ENCODE results near the gene HUWE1. TPM values are rescaled to one million over a fixed set of nuclear protein-coding genes. Genes with fewer than 3 reads are reported as not detected.

The HUWE1 gene
- total RNA-seq, 1 experiment from 2014 or later, result 277 TPM

- ChIA-PET POLR2A (interaction anchor here (1.7 kb wide), 1 partner anchor 10 kb away, joined by 6 read pairs; the partner anchor contains the start of gene HUWE1), CTCF (no interaction called here)
- Mint-ChIP-seq H3K27me3 (ENCODE audit: low read depth) (no peaks in the 10 kb centered on the region; the same call in 1 of the 2 replicates), H3K4me1 (no peaks in the 10 kb centered on the region), H3K4me3 (no peak overlapping the region), H3K27ac (no peak overlapping the region), H3K9me3 (no peaks in the 10 kb centered on the region), H3K36me3 (no peaks in the 10 kb centered on the region)
- DNase-seq (ENCODE audit: low spot score), result no peak
- ATAC-seq, result no peak
- TF ChIP-seq, protein P1, sequence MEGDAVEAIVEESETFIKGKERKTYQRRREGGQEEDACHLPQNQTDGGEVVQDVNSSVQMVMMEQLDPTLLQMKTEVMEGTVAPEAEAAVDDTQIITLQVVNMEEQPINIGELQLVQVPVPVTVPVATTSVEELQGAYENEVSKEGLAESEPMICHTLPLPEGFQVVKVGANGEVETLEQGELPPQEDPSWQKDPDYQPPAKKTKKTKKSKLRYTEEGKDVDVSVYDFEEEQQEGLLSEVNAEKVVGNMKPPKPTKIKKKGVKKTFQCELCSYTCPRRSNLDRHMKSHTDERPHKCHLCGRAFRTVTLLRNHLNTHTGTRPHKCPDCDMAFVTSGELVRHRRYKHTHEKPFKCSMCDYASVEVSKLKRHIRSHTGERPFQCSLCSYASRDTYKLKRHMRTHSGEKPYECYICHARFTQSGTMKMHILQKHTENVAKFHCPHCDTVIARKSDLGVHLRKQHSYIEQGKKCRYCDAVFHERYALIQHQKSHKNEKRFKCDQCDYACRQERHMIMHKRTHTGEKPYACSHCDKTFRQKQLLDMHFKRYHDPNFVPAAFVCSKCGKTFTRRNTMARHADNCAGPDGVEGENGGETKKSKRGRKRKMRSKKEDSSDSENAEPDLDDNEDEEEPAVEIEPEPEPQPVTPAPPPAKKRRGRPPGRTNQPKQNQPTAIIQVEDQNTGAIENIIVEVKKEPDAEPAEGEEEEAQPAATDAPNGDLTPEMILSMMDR (IDR thresholded peaks at IDR 0.05), result no peak
- no peak for TF ChIP-seq ATF2 (CRISPR knock-in tag; IDR thresholded peaks at IDR 0.05; ENCODE audit: borderline replicate concordance, low read depth)
These were observed 9.5 kb upstream of the HUWE1 start for GRCh38 chrX:53695946-53696549.

DNA sequence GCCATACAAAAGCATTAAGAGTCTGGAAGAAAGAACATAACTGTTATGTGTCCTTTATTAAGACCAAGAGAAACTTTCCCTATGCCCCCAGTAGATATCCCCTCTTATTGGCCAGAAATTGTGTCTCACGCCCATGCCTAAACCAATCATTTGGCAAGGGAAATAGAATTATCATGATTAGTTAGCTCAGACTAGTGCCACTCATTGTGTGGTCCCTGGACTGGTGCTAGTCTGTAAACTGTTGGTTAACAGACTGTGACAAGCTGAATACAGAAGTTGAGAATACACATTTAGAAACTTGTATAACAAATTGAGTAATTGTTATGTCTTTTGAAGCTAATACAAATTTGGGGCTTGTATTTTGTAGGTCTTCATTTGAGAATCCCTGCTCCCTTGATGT, 8.1 kb upstream of the HUWE1 start:
- Mint-ChIP-seq H3K4me1 (no peaks in the 10 kb centered on the region), H3K9me3 (no peaks in the 10 kb centered on the region), H3K27ac (no peak overlapping the region), H3K4me3 (no peak overlapping the region), H3K36me3 (no peaks in the 10 kb centered on the region), H3K27me3 (ENCODE audit: low read depth) (no peaks in the 10 kb centered on the region; the same call in 1 of the 2 replicates)
- ChIA-PET CTCF (no interaction called here), POLR2A (interaction anchor here (0.6 to 1.7 kb wide), 2 partner anchors 8 to 11 kb away, joined by 5 to 6 read pairs; partner anchors contain the start of gene HUWE1)
- no peak for TF ChIP-seq HMGA2 (CRISPR knock-in tag; IDR thresholded peaks at IDR 0.05)
- no peak for TF ChIP-seq FOXK1 (CRISPR knock-in tag; IDR thresholded peaks at IDR 0.05)
- no peak for TF ChIP-seq ZNF396 (CRISPR knock-in tag; IDR thresholded peaks at IDR 0.05; ENCODE audit: borderline replicate concordance)
- no peak for TF ChIP-seq USF2 (CRISPR knock-in tag; IDR thresholded peaks at IDR 0.05)
- no peak for TF ChIP-seq JAZF1 (CRISPR knock-in tag; IDR thresholded peaks at IDR 0.05)
- TF ChIP-seq MLX (CRISPR knock-in tag; IDR thresholded peaks at IDR 0.05), result no peak
- no peak for TF ChIP-seq ATF3 (CRISPR knock-in tag; conservative IDR thresholded peaks at IDR 0.05)
- TF ChIP-seq, protein P1 (IDR thresholded peaks at IDR 0.05), result no peak
- DNase-seq (ENCODE audit: low spot score) (no peak), ATAC-seq (no peak)

- CTCF ChIA-PET, result no interaction called here
- H3K36me3 Mint-ChIP-seq, result no peaks in the 10 kb centered on the region
- POLR2A ChIA-PET, result no interaction called here
- H3K4me1 Mint-ChIP-seq, result no peaks in the 10 kb centered on the region
- DNase-seq (ENCODE audit: low spot score) (no peak), ATAC-seq (no peak)
- H3K4me3 Mint-ChIP-seq, result no peak overlapping the region
- H3K27ac Mint-ChIP-seq, result no peak overlapping the region
- no peaks in the 10 kb centered on the region; the same call in 1 of the 2 replicates for H3K27me3 Mint-ChIP-seq (ENCODE audit: low read depth)
- no peak for TF ChIP-seq HMGXB4 (CRISPR knock-in tag; IDR thresholded peaks at IDR 0.05)
- TF ChIP-seq ZNF232 (CRISPR knock-in tag; IDR thresholded peaks at IDR 0.05), result no peak
- TF ChIP-seq EMX1 (CRISPR knock-in tag; IDR thresholded peaks at IDR 0.05), result no peak
- no peak for TF ChIP-seq ATF3 (CRISPR knock-in tag; conservative IDR thresholded peaks at IDR 0.05)
- TF ChIP-seq GTF2I (CRISPR knock-in tag; conservative IDR thresholded peaks at IDR 0.05), result no peak
- no peak for TF ChIP-seq ELF4 (CRISPR knock-in tag; IDR thresholded peaks at IDR 0.05; ENCODE audit: low read depth)
- TF ChIP-seq, protein P2, sequence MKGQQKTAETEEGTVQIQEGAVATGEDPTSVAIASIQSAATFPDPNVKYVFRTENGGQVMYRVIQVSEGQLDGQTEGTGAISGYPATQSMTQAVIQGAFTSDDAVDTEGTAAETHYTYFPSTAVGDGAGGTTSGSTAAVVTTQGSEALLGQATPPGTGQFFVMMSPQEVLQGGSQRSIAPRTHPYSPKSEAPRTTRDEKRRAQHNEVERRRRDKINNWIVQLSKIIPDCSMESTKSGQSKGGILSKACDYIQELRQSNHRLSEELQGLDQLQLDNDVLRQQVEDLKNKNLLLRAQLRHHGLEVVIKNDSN (CRISPR knock-in tag; IDR thresholded peaks at IDR 0.05), result no peak
- TF ChIP-seq CREM (CRISPR knock-in tag; IDR thresholded peaks at IDR 0.05), result no peak
- TF ChIP-seq HMGA2 (CRISPR knock-in tag; IDR thresholded peaks at IDR 0.05), result no peak
- no peaks in the 10 kb centered on the region for H3K9me3 Mint-ChIP-seq
These were observed 1.8 kb upstream of the HUWE1 start for GRCh38 chrX:53688300-53688699.
